HCT116 (cell line): Measurements from ENCODE around the gene ZNF546. TPM values are rescaled to one million over a fixed set of nuclear protein-coding genes. Genes with fewer than 3 reads are reported as not detected.

Source experiments
- ATAC-seq: fragments of 200-7000 bp; cut with Tn5 transposase; 2 replicates; pipeline ENCODE4 v1.9.1; 2020; ENCODE audit warnings: mild to moderate bottlenecking, moderate library complexity
- BruUV-seq: library from RNA; stranded (reverse); fragments of 400-500 nt; replicated peaks from 2 replicates; lab custom pipeline; 2021; lab: Mats Ljungman, UMichigan
- CTCF ChIA-PET: fragments of 300-600 bp; sonication (Branson Sonifier 250); formaldehyde crosslinking; loops from one replicate; lab custom pipeline; 2021; ENCODE audit warnings: antibody characterized with exemption; lab: Charles Lee
- POLR2A ChIA-PET: fragments of 300-600, 350-600 bp; sonication (Branson Sonifier 250); formaldehyde crosslinking; loops from one replicate; lab custom pipeline; 2021; ENCODE audit warnings: antibody characterized with exemption; lab: Charles Lee
- RAD21 ChIA-PET, 2 experiments: fragments of 300-600 bp; sonication (Branson Sonifier 250); formaldehyde crosslinking; loops; one replicate each; lab custom pipeline; 2023; ENCODE audit warnings: low total read pairs in 2 of 2; ENCODE audit not compliant: uncharacterized antibody in 2 of 2, unreplicated experiment in 2 of 2, low non-redundant PET in 1 of 2; lab: Charles Lee
- DNase-seq: peaks from one replicate; pipeline ENCODE4 v3.0.0-alpha.2; 2010; ENCODE audit warnings: low read depth, low spot score
- H2AFZ ChIP-seq: fragments of 200-600 bp; shearing (Covaris generic), sonication (generic); 2 replicates; pipeline ENCODE4 v1.6.1; 2017; ENCODE audit warnings: low read depth, mixed run types, mixed read lengths, antibody characterized with exemption, low read length; ENCODE audit not compliant: poor library complexity, severe bottlenecking
- H3K27ac ChIP-seq: 2 replicates; pipeline ENCODE4 v1.5.1; 2012; ENCODE audit warnings: low read depth, low read length
- H3K27me3 ChIP-seq: fragments of 200-600 bp; sonication (generic); 2 replicates; pipeline ENCODE4 v1.6.1; 2016; ENCODE audit warnings: mixed run types, low read length, mixed read lengths; ENCODE audit not compliant: insufficient read depth
- H3K36me3 ChIP-seq, 2 experiments: fragments of 200-500 bp in 1 of 2; fragments of 200-600 bp in 1 of 2; sonication (Bioruptor generic) in 1 of 2; sonication (generic) in 1 of 2; 2 replicates each; pipeline versions ENCODE4 v1.5.1 to v1.6.1; 2014 to 2016; ENCODE audit warnings: low read length in 2 of 2, inconsistent platforms in 1 of 2, mixed read lengths in 1 of 2, mixed run types in 1 of 2; ENCODE audit not compliant: insufficient read depth in 2 of 2, control insufficient read depth in 1 of 2
- H3K4me1 ChIP-seq, 2 experiments: fragments of 200-600 bp in 1 of 2; sonication (generic) in 1 of 2; 2 replicates each; pipeline versions ENCODE4 v1.5.1 to v1.6.1; 2012 to 2017; ENCODE audit warnings: low read length in 2 of 2, inconsistent platforms in 1 of 2, mild to moderate bottlenecking in 1 of 2, mixed read lengths in 1 of 2, mixed run types in 1 of 2, moderate library complexity in 1 of 2; ENCODE audit not compliant: insufficient read depth in 2 of 2, control insufficient read depth in 1 of 2
- H3K4me2 ChIP-seq: fragments of 200-600 bp; sonication (generic); 2 replicates; pipeline ENCODE4 v1.6.1; 2017; ENCODE audit warnings: mixed run types, low read length, mixed read lengths
- H3K4me3 ChIP-seq, 2 experiments: fragments of 200-600 bp in 1 of 2; sonication (generic) in 1 of 2; replicated peaks in 1 of 2; 2 replicates each; pipeline ENCODE4 v1.5.1; 2011 to 2016; ENCODE audit warnings: low read length in 2 of 2, control low read depth in 1 of 2, low read depth in 1 of 2, mild to moderate bottlenecking in 1 of 2, mixed read lengths in 1 of 2, mixed run types in 1 of 2
- H3K79me2 ChIP-seq: fragments of 200-600 bp; sonication (generic); 2 replicates; pipeline ENCODE4 v1.6.1; 2017; ENCODE audit warnings: mild to moderate bottlenecking, mixed run types, low read length, moderate library complexity, mixed read lengths; ENCODE audit not compliant: insufficient read depth
- H3K9ac ChIP-seq: fragments of 200-600 bp; sonication (generic); 2 replicates; pipeline ENCODE4 v1.6.1; 2016; ENCODE audit warnings: low read length, mixed read lengths
- H3K9me2 ChIP-seq: fragments of 200-600 bp; sonication (generic), shearing (Covaris generic); 2 replicates; pipeline ENCODE4 v1.6.1; 2017; ENCODE audit warnings: mixed run types, mild to moderate bottlenecking, moderate library complexity; ENCODE audit not compliant: insufficient read depth
- H3K9me3 ChIP-seq, 2 experiments: fragments of 200-500 bp in 1 of 2; fragments of 200-600 bp in 1 of 2; sonication (Bioruptor generic) in 1 of 2; sonication (generic) in 1 of 2; 2 replicates each; pipeline ENCODE4 v1.6.1; 2014 to 2017; ENCODE audit warnings: low read length in 2 of 2, mixed read lengths in 2 of 2, inconsistent platforms in 1 of 2, low read depth in 1 of 2, mild to moderate bottlenecking in 1 of 2, mixed run types in 1 of 2, moderate library complexity in 1 of 2; ENCODE audit not compliant: control insufficient read depth in 1 of 2, insufficient read depth in 1 of 2
- H4K20me1 ChIP-seq: fragments of 200-600 bp; sonication (generic), shearing (Covaris generic); 2 replicates; pipeline ENCODE4 v1.6.1; 2017; ENCODE audit warnings: mixed run types, mild to moderate bottlenecking, moderate library complexity; ENCODE audit not compliant: insufficient read depth
- CEBPB ChIP-seq: IDR thresholded peaks from 2 replicates; pipeline ENCODE4 v1.6.1; 2012; ENCODE audit warnings: low read depth
- CTCF ChIP-seq, 3 experiments: fragments of 200-600 bp in 1 of 3; sonication (generic) in 1 of 3; IDR thresholded peaks in 2 of 3; conservative IDR thresholded peaks in 1 of 3; 2 replicates each; pipeline ENCODE4 v1.5.1; 2012 to 2017; ENCODE audit warnings: low read depth in 2 of 3, low read length in 2 of 3, antibody characterized with exemption in 1 of 3, borderline replicate concordance in 1 of 3, control low read depth in 1 of 3, mild to moderate bottlenecking in 1 of 3, mixed read lengths in 1 of 3, mixed run types in 1 of 3, moderate library complexity in 1 of 3; ENCODE audit not compliant: insufficient read depth in 1 of 3
- EGR1 ChIP-seq: IDR thresholded peaks from 2 replicates; pipeline ENCODE4 v1.6.1; 2012; ENCODE audit warnings: low read depth
- ELF1 ChIP-seq: IDR thresholded peaks from 2 replicates; pipeline ENCODE4 v1.6.1; 2012; ENCODE audit warnings: low read depth, borderline replicate concordance
- EZH2 ChIP-seq: fragments of 200-600 bp; sonication (generic); IDR thresholded peaks from 2 replicates; pipeline ENCODE4 v1.6.1; 2017; ENCODE audit warnings: antibody characterized with exemption, mixed run types
- JUND ChIP-seq: IDR thresholded peaks from 2 replicates; pipeline ENCODE4 v1.6.1; 2012
- POLR2A ChIP-seq: IDR thresholded peaks from 2 replicates; pipeline ENCODE4 v1.7.0; 2011; ENCODE audit warnings: borderline replicate concordance; ENCODE audit not compliant: insufficient read depth, insufficient read length; ENCODE audit errors: extremely low read depth
- POLR2AphosphoS5 ChIP-seq: IDR thresholded peaks from 2 replicates; pipeline ENCODE4 v1.6.1; 2011; ENCODE audit warnings: mild to moderate bottlenecking, low read depth, low read length, moderate library complexity
- SIN3A ChIP-seq: IDR thresholded peaks from 2 replicates; pipeline ENCODE4 v1.6.1; 2012; ENCODE audit warnings: low read depth
- YY1 ChIP-seq: IDR thresholded peaks from 2 replicates; pipeline ENCODE4 v1.6.1; 2011; ENCODE audit warnings: low read length, low read depth, moderate library complexity, mild to moderate bottlenecking; ENCODE audit not compliant: insufficient replicate concordance; ENCODE audit errors: extremely low read depth
- ZFX ChIP-seq: fragments of 450-650 bp; IDR thresholded peaks from 2 replicates; pipeline ENCODE4 v1.6.1; 2017
- intact Hi-C: fragments of 100-400 bp; cut with micrococcal nuclease; formaldehyde crosslinking; loops from 2 replicates; pipeline ENCODE4 v1.10.0; 2022
- total RNA-seq: library from RNA; stranded (reverse); gene quantifications from one replicate; pipeline ENCODE4 v1.2.1, GENCODE V29; 2021; ENCODE audit not compliant: unreplicated experiment

The ZNF546 gene
- total RNA-seq, 1 experiment from 2014 or later = 0.64 TPM

- peak; percentile 54 to 82 (median 62) for TF ChIP-seq CTCF (IDR thresholded peaks at IDR 0.05 in 2 of 3, conservative IDR thresholded peaks at IDR 0.05 in 1 of 3; ENCODE audit: borderline replicate concordance in 1 of 3, insufficient read depth in 1 of 3, low read depth in 2 of 3, low read length in 2 of 3)
These were observed 26.0 kb upstream of the ZNF546 start, which contains the start of gene PSMC4 (continued) for GRCh38 chr19:39970675-39971379.

GRCh38 chr19:39971380-39972035 lies 25.4 kb upstream of the ZNF546 start:
- peaks cover 62% of the 10 kb centered on the region for H3K79me2 ChIP-seq
- H3K27ac ChIP-seq = peak overlapping the region; percentile 82
- peaks cover 30 to 32% of the 10 kb centered on the region in 2 experiments for H3K36me3 ChIP-seq
- peak overlapping the region; percentile 99 for H3K4me2 ChIP-seq
- TSS peak; percentile 76 for BruUV-seq
- CTCF ChIA-PET = interaction anchor here (1.2 to 1.7 kb wide), 8 partner anchors 10 to 246 kb away, joined by 3 to 10 read pairs (median 4); partner anchors contain the start of genes FBL and TTC9B
- no peaks in the 10 kb centered on the region for H4K20me1 ChIP-seq
- TF ChIP-seq ZFX (0 out of 2 replicates have a peak, but pooled peaks have one; percentile 35), YY1 (no peak), EZH2 (no peak), SIN3A (no peak), JUND (no peak), ELF1 (no peak), POLR2A (no peak), POLR2AphosphoS5 (no peak), EGR1 (0 out of 2 replicates have a peak, but pooled peaks have one; percentile 3), CEBPB (no peak)
- DNase-seq (no peak), ATAC-seq (peak; percentile 9)
- no peak overlapping the region for H2AFZ ChIP-seq
- H3K4me3 ChIP-seq = peak overlapping the region; percentile 62 to 100
- no peaks in the 10 kb centered on the region for H3K9me2 ChIP-seq
- no peaks in the 10 kb centered on the region for H3K9me3 ChIP-seq
- H3K27me3 ChIP-seq = no peaks in the 10 kb centered on the region
- H3K9ac ChIP-seq = peak overlapping the region; percentile 99
- intact Hi-C loops = loop anchor here (2.0 kb wide), 1 partner anchor 179 kb away; no protein-coding TSS in a partner anchor
- RAD21 ChIA-PET = no interaction called here
- POLR2A ChIA-PET = interaction anchor here (1.0 to 1.5 kb wide), 4 partner anchors 10 to 536 kb away, joined by 4 to 7 read pairs (median 6); partner anchors contain the start of genes RPS16 and ZNF546
- peaks cover 6 to 18% of the 10 kb centered on the region in 2 experiments for H3K4me1 ChIP-seq
